GM12865 (cell line): Measurements from ENCODE around the gene PTPN22.

Source experiments
- DNase-seq: peaks from one replicate; pipeline ENCODE4 v3.0.0; 2010; ENCODE audit warnings: low read depth
- H3K4me3 ChIP-seq: 2 replicates; pipeline ENCODE4 v1.5.1; 2011; ENCODE audit warnings: mild to moderate bottlenecking, low read depth, low read length, control low read depth
- TF ChIP-seq, protein P1 (sequence below): IDR thresholded peaks from 2 replicates; pipeline ENCODE4 v1.5.1; 2011; ENCODE audit warnings: low read length, control low read depth, low read depth, inconsistent platforms; ENCODE audit not compliant: insufficient read depth; ENCODE audit errors: missing control alignments

The PTPN22 gene

DNA sequence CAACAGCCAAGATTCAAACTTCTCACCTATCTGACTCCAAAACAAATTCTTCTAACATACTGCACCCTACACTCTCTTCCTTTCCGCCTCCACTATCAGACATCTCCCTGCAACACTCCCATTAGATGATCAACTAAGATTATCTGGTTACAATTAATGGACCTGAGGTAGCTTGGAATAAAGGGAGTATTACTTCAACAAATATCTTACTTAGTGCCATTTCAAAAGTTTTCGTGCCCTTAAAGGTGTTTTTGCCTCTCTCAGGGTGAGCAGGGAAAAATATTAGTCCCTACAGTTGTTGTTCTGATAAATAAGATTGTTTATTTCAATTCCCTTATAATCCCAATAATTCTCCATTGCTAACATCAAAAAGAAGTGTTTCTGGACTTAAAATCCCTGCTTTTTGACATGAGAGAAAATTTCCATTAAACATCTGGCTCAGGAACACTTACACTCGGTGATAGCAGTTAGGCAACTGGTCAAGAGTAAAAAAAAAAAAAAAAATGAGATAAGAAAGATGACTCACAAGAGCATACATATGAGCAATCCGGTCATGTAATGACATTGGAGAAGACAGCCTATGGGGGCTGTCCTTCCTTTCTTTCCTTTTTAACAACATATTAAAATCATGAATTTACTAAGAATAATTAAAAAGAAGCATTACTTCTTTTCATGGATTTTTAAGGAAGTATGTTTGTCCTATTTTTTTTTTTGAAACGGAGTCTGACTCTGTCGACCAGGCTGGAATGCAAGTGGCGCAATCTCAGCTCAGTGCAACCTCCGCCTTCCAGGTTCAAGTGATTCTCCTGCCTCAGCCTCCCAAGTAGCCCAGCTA, 66.9 kb downstream of the PTPN22 start:
- H3K4me3 ChIP-seq, result no peak overlapping the region
- TF ChIP-seq, protein P1, sequence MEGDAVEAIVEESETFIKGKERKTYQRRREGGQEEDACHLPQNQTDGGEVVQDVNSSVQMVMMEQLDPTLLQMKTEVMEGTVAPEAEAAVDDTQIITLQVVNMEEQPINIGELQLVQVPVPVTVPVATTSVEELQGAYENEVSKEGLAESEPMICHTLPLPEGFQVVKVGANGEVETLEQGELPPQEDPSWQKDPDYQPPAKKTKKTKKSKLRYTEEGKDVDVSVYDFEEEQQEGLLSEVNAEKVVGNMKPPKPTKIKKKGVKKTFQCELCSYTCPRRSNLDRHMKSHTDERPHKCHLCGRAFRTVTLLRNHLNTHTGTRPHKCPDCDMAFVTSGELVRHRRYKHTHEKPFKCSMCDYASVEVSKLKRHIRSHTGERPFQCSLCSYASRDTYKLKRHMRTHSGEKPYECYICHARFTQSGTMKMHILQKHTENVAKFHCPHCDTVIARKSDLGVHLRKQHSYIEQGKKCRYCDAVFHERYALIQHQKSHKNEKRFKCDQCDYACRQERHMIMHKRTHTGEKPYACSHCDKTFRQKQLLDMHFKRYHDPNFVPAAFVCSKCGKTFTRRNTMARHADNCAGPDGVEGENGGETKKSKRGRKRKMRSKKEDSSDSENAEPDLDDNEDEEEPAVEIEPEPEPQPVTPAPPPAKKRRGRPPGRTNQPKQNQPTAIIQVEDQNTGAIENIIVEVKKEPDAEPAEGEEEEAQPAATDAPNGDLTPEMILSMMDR, result no peak
- no peak for DNase-seq

DNA sequence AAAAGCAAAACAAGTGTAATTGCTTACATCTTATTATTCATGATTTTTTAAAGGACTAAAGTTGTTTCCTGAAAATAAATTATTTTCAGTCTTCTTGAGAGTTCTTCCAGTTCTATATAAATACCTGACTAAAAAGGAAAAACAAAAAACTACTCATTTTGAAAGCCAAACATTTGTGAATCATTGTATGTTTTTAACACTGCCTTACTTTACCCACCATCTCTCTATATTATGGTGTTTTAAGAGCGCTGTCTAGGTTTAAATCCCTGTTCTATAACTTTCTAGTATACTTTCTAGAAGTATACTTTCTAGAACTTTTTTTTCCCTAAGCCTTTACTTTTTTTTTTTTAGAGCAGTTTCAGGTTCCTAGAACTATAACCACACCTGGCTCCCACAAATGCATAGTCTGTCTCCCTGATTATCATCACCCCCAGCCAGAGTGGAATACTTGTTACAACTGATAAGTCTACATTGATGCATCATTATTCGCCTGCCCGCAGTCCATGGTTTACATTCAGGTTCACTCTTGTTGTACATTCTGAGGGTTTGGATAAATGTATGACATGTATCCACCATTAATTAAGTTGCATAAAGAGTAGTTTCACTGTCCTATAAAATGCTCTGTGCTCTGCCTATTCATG, 69.0 kb downstream of the PTPN22 start:
- no peak for DNase-seq
- TF ChIP-seq, protein P1, result no peak
- H3K4me3 ChIP-seq, result no peak overlapping the region

DNA sequence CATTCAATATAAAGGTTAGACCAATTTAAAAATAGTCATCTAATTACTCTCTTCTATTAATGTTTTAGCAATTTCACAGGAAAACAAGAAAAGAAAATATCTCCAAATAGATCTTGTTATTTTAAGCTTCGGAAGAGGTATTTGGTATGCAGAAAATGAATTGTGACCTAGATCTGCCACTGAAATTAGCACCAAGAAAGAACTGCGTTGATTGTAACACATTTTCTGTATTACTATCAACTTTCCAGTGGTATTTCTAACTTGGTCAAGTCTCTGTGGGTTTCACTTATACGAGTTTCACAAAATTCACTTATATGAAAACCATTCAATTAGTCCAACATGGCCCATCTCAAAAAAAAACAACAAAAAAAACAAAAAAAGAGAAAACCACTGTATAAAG, 71.0 kb downstream of the PTPN22 start:
- H3K4me3 ChIP-seq, result no peak overlapping the region
- peak; percentile 38 for DNase-seq
- TF ChIP-seq, protein P1, result no peak

DNA sequence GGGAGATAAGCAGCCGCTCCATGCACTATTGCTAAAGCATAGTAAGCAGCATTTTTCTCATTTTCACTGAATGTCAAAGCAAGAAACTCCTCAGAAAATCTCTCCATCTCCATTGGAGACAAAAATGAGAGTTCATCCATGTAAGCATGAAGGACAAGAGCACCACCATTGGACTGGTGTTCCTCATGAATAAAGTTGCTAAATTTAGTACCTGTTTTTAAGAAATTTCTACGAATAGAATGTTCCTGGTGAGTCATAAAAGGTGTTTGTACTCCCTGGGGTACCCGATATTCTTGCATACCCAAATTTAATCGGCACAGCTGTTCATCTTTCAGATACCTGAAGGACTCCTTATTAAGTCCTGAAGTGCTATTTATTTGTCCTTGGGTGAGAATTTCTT, 74.0 kb downstream of the PTPN22 start:
- H3K4me3 ChIP-seq, result no peak overlapping the region
- TF ChIP-seq, protein P1, result no peak
- DNase-seq, result no peak

GRCh38 chr1:113793878-113794834, 77.4 kb downstream of the PTPN22 start:
- H3K4me3 ChIP-seq, result no peak overlapping the region
- no peak for DNase-seq
- TF ChIP-seq, protein P1, result no peak

DNA sequence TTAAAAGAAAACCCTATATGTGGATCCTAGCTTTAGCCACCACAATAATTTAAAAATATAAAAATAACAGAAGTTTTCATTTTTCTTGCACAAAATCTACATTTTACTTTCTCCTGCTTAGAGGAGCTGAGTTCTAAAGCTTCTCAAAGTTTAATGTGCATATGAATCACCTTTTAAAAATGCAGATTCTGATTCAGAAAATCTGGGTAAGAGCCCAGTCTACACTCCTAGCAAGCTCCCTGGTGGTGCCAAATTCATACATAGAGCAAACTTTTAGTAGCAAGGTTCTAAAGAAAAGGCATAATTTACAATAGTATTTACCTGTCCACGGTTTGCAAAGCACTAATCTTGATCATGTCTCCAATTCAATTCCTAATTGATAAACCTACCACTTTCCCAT, 78.5 kb downstream of the PTPN22 start:
- DNase-seq, result no peak
- H3K4me3 ChIP-seq, result no peak overlapping the region
- TF ChIP-seq, protein P1, result no peak
